WTC11 (cell line): Measurements from ENCODE around the gene C10orf90. TPM values are rescaled to one million over a fixed set of nuclear protein-coding genes. Genes with fewer than 3 reads are reported as not detected.

Experiments
- ATAC-seq: fragments of 200-7000 bp; cut with Tn5 transposase; 2 replicates; pipeline ENCODE4 v1.10.0; 2021; ENCODE audit warnings: mild to moderate bottlenecking, moderate library complexity
- CTCF ChIA-PET: fragments of 300-600 bp; sonication (Branson Sonifier 250); formaldehyde crosslinking; loops from one replicate; lab custom pipeline; 2021; ENCODE audit warnings: antibody characterized with exemption; lab: Charles Lee
- POLR2A ChIA-PET: fragments of 350-600 bp; sonication (Branson Sonifier 250); formaldehyde crosslinking; loops from one replicate; lab custom pipeline; 2021; ENCODE audit warnings: antibody characterized with exemption; lab: Charles Lee
- DNase-seq: peaks from one replicate; pipeline ENCODE4 v3.0.0; 2021; ENCODE audit warnings: low spot score
- H3K27ac Mint-ChIP-seq: 2 replicates; pipeline ENCODE4 v1.8.0; 2021; ENCODE audit warnings: mixed read lengths
- H3K27me3 Mint-ChIP-seq: 2 replicates; pipeline ENCODE4 v1.8.0; 2021; ENCODE audit warnings: low read depth, mild to moderate bottlenecking, moderate library complexity, mixed read lengths
- H3K36me3 Mint-ChIP-seq: 2 replicates; pipeline ENCODE4 v1.8.0; 2021; ENCODE audit warnings: mixed read lengths
- H3K4me1 Mint-ChIP-seq: 2 replicates; pipeline ENCODE4 v1.8.0; 2022; ENCODE audit warnings: mixed read lengths
- H3K4me3 Mint-ChIP-seq: 2 replicates; pipeline ENCODE4 v1.8.0; 2021; ENCODE audit warnings: mild to moderate bottlenecking, moderate library complexity, mixed read lengths
- H3K9me3 Mint-ChIP-seq: 2 replicates; pipeline ENCODE4 v1.8.0; 2021; ENCODE audit warnings: mixed read lengths
- ESRRA ChIP-seq: sonication (generic); formaldehyde crosslinking; IDR thresholded peaks from 2 replicates; pipeline ENCODE4 v1.8.1; 2022; ENCODE audit warnings: mild to moderate bottlenecking, missing genetic modification reagents, borderline replicate concordance
- FOXJ3 ChIP-seq: sonication (generic); formaldehyde crosslinking; IDR thresholded peaks from 2 replicates; pipeline ENCODE4 v1.9.0; 2021; ENCODE audit warnings: missing genetic modification reagents, mild to moderate bottlenecking, borderline replicate concordance
- JAZF1 ChIP-seq: fragments of 250-450 bp; sonication (Bioruptor Pico); IDR thresholded peaks from 2 replicates; pipeline ENCODE4 v1.9.0; 2021; ENCODE audit warnings: moderate library complexity, mild to moderate bottlenecking, inconsistent platforms
- KAT7 ChIP-seq: sonication (generic); formaldehyde crosslinking; IDR thresholded peaks from 2 replicates; pipeline ENCODE4 v1.8.1; 2023; ENCODE audit warnings: missing genetic modification reagents, mild to moderate bottlenecking, borderline replicate concordance
- NFYB ChIP-seq: sonication (generic); formaldehyde crosslinking; conservative IDR thresholded peaks from 2 replicates; pipeline ENCODE4 v1.8.0; 2022; ENCODE audit warnings: low read depth, missing genetic modification reagents
- RELA ChIP-seq: sonication (generic); formaldehyde crosslinking; IDR thresholded peaks from 2 replicates; pipeline ENCODE4 v1.8.1; 2022; ENCODE audit warnings: missing genetic modification reagents, mild to moderate bottlenecking, borderline replicate concordance
- ZNF121 ChIP-seq: sonication (generic); formaldehyde crosslinking; IDR thresholded peaks from 2 replicates; pipeline ENCODE4 v1.8.0; 2023; ENCODE audit warnings: missing genetic modification reagents
- ZNF138 ChIP-seq: sonication (generic); formaldehyde crosslinking; conservative IDR thresholded peaks from 2 replicates; pipeline ENCODE4 v1.8.1; 2022; ENCODE audit warnings: mild to moderate bottlenecking, moderate library complexity, missing genetic modification reagents
- total RNA-seq: library from RNA; stranded (reverse); gene quantifications from 3 replicates; pipeline ENCODE4 v1.2.3, GENCODE V29; 2021
- TF ChIP-seq, protein P1 (sequence below): fragments of 250-450 bp; sonication (Bioruptor Pico); IDR thresholded peaks from 2 replicates; pipeline ENCODE4 v1.9.0; 2021; ENCODE audit warnings: mild to moderate bottlenecking, borderline replicate concordance
- TF ChIP-seq, protein P2 (sequence below): sonication (generic); formaldehyde crosslinking; IDR thresholded peaks from 2 replicates; pipeline ENCODE4 v1.8.0; 2022; ENCODE audit warnings: missing genetic modification reagents
- TF ChIP-seq, protein P3 (sequence below): sonication (generic); formaldehyde crosslinking; IDR thresholded peaks from 2 replicates; pipeline ENCODE4 v1.8.0; 2022; ENCODE audit warnings: mild to moderate bottlenecking, missing genetic modification reagents
- TF ChIP-seq, protein P4 (sequence below): sonication (generic); formaldehyde crosslinking; IDR thresholded peaks from 2 replicates; pipeline ENCODE4 v1.8.0; 2023; ENCODE audit warnings: missing genetic modification reagents, mild to moderate bottlenecking, borderline replicate concordance
- TF ChIP-seq, protein P5 (sequence below): sonication (generic); formaldehyde crosslinking; IDR thresholded peaks from 2 replicates; pipeline ENCODE4 v1.8.1; 2023; ENCODE audit warnings: mild to moderate bottlenecking, missing genetic modification reagents
- TF ChIP-seq, protein P6 (sequence below): sonication (generic); formaldehyde crosslinking; IDR thresholded peaks from 2 replicates; pipeline ENCODE4 v1.8.0; 2022; ENCODE audit warnings: mild to moderate bottlenecking, missing genetic modification reagents
- TF ChIP-seq, protein P7 (sequence below): fragments of 200-600 bp; IDR thresholded peaks from 2 replicates; pipeline ENCODE4 v1.8.0; 2022; ENCODE audit warnings: antibody characterized with exemption

C10orf90 gene
- total RNA-seq, 1 experiment from 2014 or later, result 0.85 TPM

DNA sequence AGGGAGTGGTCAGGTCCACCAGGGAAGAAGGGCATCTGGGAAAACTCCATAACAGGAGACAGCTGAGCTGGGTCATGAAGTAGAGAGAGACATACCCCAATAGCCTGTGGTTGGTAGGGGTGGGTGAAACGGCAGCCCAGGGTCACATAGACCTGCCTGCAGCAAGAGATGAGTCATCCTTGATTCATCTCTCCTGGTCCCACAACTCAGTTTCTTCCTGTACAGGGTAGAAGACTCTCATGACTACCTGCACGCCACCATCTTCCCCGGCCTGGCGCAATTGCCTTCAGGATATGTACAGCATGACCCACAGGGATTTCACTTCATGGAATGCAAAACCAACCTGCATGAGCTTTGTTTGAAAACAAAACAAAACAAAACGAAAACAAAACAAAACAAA, 237.1 kb downstream of the C10orf90 start (continued):
- TF ChIP-seq, protein P1, sequence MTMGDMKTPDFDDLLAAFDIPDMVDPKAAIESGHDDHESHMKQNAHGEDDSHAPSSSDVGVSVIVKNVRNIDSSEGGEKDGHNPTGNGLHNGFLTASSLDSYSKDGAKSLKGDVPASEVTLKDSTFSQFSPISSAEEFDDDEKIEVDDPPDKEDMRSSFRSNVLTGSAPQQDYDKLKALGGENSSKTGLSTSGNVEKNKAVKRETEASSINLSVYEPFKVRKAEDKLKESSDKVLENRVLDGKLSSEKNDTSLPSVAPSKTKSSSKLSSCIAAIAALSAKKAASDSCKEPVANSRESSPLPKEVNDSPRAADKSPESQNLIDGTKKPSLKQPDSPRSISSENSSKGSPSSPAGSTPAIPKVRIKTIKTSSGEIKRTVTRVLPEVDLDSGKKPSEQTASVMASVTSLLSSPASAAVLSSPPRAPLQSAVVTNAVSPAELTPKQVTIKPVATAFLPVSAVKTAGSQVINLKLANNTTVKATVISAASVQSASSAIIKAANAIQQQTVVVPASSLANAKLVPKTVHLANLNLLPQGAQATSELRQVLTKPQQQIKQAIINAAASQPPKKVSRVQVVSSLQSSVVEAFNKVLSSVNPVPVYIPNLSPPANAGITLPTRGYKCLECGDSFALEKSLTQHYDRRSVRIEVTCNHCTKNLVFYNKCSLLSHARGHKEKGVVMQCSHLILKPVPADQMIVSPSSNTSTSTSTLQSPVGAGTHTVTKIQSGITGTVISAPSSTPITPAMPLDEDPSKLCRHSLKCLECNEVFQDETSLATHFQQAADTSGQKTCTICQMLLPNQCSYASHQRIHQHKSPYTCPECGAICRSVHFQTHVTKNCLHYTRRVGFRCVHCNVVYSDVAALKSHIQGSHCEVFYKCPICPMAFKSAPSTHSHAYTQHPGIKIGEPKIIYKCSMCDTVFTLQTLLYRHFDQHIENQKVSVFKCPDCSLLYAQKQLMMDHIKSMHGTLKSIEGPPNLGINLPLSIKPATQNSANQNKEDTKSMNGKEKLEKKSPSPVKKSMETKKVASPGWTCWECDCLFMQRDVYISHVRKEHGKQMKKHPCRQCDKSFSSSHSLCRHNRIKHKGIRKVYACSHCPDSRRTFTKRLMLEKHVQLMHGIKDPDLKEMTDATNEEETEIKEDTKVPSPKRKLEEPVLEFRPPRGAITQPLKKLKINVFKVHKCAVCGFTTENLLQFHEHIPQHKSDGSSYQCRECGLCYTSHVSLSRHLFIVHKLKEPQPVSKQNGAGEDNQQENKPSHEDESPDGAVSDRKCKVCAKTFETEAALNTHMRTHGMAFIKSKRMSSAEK (CRISPR knock-in tag), result no peak
- TF ChIP-seq, protein P2, sequence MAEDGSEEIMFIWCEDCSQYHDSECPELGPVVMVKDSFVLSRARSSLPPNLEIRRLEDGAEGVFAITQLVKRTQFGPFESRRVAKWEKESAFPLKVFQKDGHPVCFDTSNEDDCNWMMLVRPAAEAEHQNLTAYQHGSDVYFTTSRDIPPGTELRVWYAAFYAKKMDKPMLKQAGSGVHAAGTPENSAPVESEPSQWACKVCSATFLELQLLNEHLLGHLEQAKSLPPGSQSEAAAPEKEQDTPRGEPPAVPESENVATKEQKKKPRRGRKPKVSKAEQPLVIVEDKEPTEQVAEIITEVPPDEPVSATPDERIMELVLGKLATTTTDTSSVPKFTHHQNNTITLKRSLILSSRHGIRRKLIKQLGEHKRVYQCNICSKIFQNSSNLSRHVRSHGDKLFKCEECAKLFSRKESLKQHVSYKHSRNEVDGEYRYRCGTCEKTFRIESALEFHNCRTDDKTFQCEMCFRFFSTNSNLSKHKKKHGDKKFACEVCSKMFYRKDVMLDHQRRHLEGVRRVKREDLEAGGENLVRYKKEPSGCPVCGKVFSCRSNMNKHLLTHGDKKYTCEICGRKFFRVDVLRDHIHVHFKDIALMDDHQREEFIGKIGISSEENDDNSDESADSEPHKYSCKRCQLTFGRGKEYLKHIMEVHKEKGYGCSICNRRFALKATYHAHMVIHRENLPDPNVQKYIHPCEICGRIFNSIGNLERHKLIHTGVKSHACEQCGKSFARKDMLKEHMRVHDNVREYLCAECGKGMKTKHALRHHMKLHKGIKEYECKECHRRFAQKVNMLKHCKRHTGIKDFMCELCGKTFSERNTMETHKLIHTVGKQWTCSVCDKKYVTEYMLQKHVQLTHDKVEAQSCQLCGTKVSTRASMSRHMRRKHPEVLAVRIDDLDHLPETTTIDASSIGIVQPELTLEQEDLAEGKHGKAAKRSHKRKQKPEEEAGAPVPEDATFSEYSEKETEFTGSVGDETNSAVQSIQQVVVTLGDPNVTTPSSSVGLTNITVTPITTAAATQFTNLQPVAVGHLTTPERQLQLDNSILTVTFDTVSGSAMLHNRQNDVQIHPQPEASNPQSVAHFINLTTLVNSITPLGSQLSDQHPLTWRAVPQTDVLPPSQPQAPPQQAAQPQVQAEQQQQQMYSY (CRISPR knock-in tag), result no peak
- no peak for TF ChIP-seq ESRRA (CRISPR knock-in tag)
- TF ChIP-seq, protein P3, sequence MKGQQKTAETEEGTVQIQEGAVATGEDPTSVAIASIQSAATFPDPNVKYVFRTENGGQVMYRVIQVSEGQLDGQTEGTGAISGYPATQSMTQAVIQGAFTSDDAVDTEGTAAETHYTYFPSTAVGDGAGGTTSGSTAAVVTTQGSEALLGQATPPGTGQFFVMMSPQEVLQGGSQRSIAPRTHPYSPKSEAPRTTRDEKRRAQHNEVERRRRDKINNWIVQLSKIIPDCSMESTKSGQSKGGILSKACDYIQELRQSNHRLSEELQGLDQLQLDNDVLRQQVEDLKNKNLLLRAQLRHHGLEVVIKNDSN (CRISPR knock-in tag), result no peak
- no peak for TF ChIP-seq RELA (CRISPR knock-in tag)

DNA sequence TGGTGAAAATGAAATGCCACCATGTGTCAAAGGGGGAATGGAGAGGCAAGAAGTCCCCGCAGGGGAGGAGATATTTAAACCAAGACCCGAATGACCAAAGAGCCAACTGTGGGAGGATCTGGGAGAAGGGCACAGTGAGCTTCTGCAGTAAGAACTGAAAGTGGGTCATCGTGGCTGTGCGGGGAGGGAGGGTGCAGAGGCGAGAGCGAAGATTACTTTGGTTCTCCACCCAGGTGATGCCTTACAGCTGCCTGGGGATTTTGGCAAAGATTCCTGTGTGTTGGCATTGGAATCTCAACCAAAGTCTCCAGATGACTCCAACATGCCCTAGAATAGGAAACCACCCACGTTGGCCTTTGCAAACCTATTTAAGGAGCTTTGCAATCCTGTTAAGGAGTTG, 238.0 kb downstream of the C10orf90 start:
- peaks cover 4% of the 10 kb centered on the region; the same call in 1 of the 2 replicates for H3K9me3 Mint-ChIP-seq
- DNase-seq, result no peak
- no peaks in the 10 kb centered on the region for H3K27me3 Mint-ChIP-seq
- H3K4me1 Mint-ChIP-seq, result no peaks in the 10 kb centered on the region
- CTCF ChIA-PET, result no interaction called here
- no peak overlapping the region for H3K27ac Mint-ChIP-seq
- no peaks in the 10 kb centered on the region for H3K36me3 Mint-ChIP-seq
- H3K4me3 Mint-ChIP-seq, result no peak overlapping the region
- ATAC-seq, result no peak
- POLR2A ChIA-PET, result no interaction called here
- TF ChIP-seq, protein P4, sequence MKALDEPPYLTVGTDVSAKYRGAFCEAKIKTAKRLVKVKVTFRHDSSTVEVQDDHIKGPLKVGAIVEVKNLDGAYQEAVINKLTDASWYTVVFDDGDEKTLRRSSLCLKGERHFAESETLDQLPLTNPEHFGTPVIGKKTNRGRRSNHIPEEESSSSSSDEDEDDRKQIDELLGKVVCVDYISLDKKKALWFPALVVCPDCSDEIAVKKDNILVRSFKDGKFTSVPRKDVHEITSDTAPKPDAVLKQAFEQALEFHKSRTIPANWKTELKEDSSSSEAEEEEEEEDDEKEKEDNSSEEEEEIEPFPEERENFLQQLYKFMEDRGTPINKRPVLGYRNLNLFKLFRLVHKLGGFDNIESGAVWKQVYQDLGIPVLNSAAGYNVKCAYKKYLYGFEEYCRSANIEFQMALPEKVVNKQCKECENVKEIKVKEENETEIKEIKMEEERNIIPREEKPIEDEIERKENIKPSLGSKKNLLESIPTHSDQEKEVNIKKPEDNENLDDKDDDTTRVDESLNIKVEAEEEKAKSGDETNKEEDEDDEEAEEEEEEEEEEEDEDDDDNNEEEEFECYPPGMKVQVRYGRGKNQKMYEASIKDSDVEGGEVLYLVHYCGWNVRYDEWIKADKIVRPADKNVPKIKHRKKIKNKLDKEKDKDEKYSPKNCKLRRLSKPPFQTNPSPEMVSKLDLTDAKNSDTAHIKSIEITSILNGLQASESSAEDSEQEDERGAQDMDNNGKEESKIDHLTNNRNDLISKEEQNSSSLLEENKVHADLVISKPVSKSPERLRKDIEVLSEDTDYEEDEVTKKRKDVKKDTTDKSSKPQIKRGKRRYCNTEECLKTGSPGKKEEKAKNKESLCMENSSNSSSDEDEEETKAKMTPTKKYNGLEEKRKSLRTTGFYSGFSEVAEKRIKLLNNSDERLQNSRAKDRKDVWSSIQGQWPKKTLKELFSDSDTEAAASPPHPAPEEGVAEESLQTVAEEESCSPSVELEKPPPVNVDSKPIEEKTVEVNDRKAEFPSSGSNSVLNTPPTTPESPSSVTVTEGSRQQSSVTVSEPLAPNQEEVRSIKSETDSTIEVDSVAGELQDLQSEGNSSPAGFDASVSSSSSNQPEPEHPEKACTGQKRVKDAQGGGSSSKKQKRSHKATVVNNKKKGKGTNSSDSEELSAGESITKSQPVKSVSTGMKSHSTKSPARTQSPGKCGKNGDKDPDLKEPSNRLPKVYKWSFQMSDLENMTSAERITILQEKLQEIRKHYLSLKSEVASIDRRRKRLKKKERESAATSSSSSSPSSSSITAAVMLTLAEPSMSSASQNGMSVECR (CRISPR knock-in tag), result no peak
- TF ChIP-seq KAT7 (no peak), ZNF138 (CRISPR knock-in tag) (no peak), FOXJ3 (CRISPR knock-in tag) (no peak), ZNF121 (CRISPR knock-in tag) (no peak), NFYB (no peak), JAZF1 (no peak)
- TF ChIP-seq, protein P5, sequence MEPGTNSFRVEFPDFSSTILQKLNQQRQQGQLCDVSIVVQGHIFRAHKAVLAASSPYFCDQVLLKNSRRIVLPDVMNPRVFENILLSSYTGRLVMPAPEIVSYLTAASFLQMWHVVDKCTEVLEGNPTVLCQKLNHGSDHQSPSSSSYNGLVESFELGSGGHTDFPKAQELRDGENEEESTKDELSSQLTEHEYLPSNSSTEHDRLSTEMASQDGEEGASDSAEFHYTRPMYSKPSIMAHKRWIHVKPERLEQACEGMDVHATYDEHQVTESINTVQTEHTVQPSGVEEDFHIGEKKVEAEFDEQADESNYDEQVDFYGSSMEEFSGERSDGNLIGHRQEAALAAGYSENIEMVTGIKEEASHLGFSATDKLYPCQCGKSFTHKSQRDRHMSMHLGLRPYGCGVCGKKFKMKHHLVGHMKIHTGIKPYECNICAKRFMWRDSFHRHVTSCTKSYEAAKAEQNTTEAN, result no peak
- TF ChIP-seq, protein P6, sequence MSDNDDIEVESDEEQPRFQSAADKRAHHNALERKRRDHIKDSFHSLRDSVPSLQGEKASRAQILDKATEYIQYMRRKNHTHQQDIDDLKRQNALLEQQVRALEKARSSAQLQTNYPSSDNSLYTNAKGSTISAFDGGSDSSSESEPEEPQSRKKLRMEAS (CRISPR knock-in tag), result no peak
- TF ChIP-seq, protein P7, sequence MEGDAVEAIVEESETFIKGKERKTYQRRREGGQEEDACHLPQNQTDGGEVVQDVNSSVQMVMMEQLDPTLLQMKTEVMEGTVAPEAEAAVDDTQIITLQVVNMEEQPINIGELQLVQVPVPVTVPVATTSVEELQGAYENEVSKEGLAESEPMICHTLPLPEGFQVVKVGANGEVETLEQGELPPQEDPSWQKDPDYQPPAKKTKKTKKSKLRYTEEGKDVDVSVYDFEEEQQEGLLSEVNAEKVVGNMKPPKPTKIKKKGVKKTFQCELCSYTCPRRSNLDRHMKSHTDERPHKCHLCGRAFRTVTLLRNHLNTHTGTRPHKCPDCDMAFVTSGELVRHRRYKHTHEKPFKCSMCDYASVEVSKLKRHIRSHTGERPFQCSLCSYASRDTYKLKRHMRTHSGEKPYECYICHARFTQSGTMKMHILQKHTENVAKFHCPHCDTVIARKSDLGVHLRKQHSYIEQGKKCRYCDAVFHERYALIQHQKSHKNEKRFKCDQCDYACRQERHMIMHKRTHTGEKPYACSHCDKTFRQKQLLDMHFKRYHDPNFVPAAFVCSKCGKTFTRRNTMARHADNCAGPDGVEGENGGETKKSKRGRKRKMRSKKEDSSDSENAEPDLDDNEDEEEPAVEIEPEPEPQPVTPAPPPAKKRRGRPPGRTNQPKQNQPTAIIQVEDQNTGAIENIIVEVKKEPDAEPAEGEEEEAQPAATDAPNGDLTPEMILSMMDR, result no peak
